Measurements from ENCODE around the gene KL. TPM values are rescaled to one million over a fixed set of nuclear protein-coding genes. Genes with fewer than 3 reads are reported as not detected.

Gene KL
- total RNA-seq, 1 experiment from 2014 or later: not detected

- POLR2A ChIA-PET: no interaction called here
- no peak overlapping the region for H3K4me2 ChIP-seq (ENCODE audit: low read length)
- TF ChIP-seq ZFX (IDR thresholded peaks at IDR 0.05) (no peak), TCF7L2 (IDR thresholded peaks at IDR 0.05; ENCODE audit: borderline replicate concordance, extremely low read depth, insufficient read depth, insufficient read length) (no peak), ELF1 (IDR thresholded peaks at IDR 0.05; ENCODE audit: borderline replicate concordance, low read depth) (no peak), SRF (IDR thresholded peaks at IDR 0.05; ENCODE audit: low read depth) (no peak), MAX (IDR thresholded peaks at IDR 0.05) (no peak), POLR2AphosphoS5 (IDR thresholded peaks at IDR 0.05; ENCODE audit: low read depth, low read length) (no peak), SP1 (IDR thresholded peaks at IDR 0.05; ENCODE audit: low read depth) (no peak), EZH2phosphoT487 (IDR thresholded peaks at IDR 0.05; ENCODE audit: borderline replicate concordance) (no peak), ZNF274 (IDR thresholded peaks at IDR 0.05; ENCODE audit: low read depth, low read length) (no peak), ZBTB33 (IDR thresholded peaks at IDR 0.05; ENCODE audit: extremely low read depth, insufficient replicate concordance, low read length) (no peak), ATF3 (IDR thresholded peaks at IDR 0.05) (no peak), CTCF (IDR thresholded peaks at IDR 0.05 in 2 of 3, conservative IDR thresholded peaks at IDR 0.05 in 1 of 3; ENCODE audit: borderline replicate concordance in 1 of 3, insufficient read depth in 1 of 3, low read depth in 2 of 3, low read length in 2 of 3) (no peak), RAD21 (IDR thresholded peaks at IDR 0.05; ENCODE audit: low read depth) (no peak)
Observed at GRCh38 chr13:33007237-33007636, 9.0 kb upstream of the KL start.

More at GRCh38 chr13:33007237-33007636, 9.0 kb upstream of the KL start:
- Histone ChIP-seq H3K9me3 (ENCODE audit: control insufficient read depth in 1 of 2, insufficient read depth in 1 of 2, low read depth in 1 of 2, low read length in 2 of 2) (no peaks in the 10 kb centered on the region), H3K27ac (ENCODE audit: low read depth, low read length) (no peak overlapping the region), H3K4me3 (replicated peaks in 1 of 2; ENCODE audit: low read depth in 1 of 2, low read length in 2 of 2) (no peak overlapping the region), H3K27me3 (ENCODE audit: insufficient read depth, low read length) (no peaks in the 10 kb centered on the region), H3K79me2 (ENCODE audit: insufficient read depth, low read length) (no peaks in the 10 kb centered on the region), H3K9me2 (ENCODE audit: insufficient read depth) (no peaks in the 10 kb centered on the region), H3K36me3 (ENCODE audit: control insufficient read depth in 1 of 2, insufficient read depth in 2 of 2, low read length in 2 of 2) (no peaks in the 10 kb centered on the region), H4K20me1 (ENCODE audit: insufficient read depth) (no peaks in the 10 kb centered on the region), H3K4me1 (ENCODE audit: control insufficient read depth in 1 of 2, insufficient read depth in 2 of 2, low read length in 2 of 2) (no peaks in the 10 kb centered on the region), H2AFZ (ENCODE audit: low read depth, low read length, poor library complexity, severe bottlenecking) (no peak overlapping the region), H3K9ac (ENCODE audit: low read length) (no peak overlapping the region)
- intact Hi-C loops (cut with micrococcal nuclease): no loop called here
- RAD21 ChIA-PET (ENCODE audit: low non-redundant PET in 1 of 2, low total read pairs in 2 of 2, uncharacterized antibody in 2 of 2, unreplicated experiment in 2 of 2): no interaction called here
- CTCF ChIA-PET: no interaction called here
- DNase-seq (ENCODE audit: low read depth, low spot score) (no peak), ATAC-seq (no peak)
- BruUV-seq (replicated peaks): no TSS peak

Measured in HCT116 (cell line).